ENCODE data around the gene SUPT5H.
A peak's percentile ranks its signal among the peaks of the same experiment; 100 is the strongest.
"Not testable (repeated sequence)": the region's sequence is repeated elsewhere in the genome, so short reads cannot be mapped to it uniquely, and the experiment has no call there.

SUPT5H gene

DNA sequence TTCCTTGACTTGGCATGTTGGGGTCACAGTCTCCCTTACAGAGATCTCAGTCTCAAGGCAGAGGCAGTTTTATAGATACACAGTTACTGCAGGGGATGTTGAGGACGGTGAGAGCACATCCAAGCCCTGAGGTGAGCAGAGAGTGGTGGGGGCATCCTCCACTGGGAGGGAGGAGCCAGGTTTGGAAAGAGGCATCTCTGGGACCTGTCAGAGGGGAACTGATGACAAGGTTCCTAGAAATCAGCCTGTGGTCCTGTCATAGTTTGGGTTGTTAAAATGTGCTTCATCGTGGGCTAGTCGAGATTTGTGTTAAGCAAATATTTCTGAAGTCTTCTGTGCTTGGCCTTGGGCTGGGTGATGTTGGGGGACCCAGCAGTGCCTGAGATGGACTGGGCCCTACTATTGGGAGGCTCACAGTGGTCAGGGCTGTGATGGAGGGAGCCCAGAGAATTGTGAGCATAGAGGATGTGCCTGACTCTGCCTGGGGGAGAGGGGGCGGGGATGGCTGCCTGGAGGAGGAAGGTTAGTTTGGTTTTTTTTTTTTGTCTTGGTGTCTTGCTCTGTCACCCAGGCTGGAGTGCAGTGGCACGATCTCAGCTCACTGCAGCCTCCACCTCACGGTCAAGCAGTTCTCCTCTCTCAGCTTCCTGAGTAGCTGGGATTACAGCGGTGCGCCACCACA is 3.9 kb downstream of the SUPT5H start:
- Mint-ChIP-seq H3K9me3 (no peaks in the 10 kb centered on the region), H3K27me3 (no peaks in the 10 kb centered on the region), H3K4me3 (peak overlapping the region; percentile 100), H3K27ac (peak overlapping the region; percentile 99), H3K4me1 (ENCODE audit: low read depth) (peaks cover 65% of the 10 kb centered on the region), H3K36me3 (ENCODE audit: low read depth) (peaks cover 93% of the 10 kb centered on the region)
- DNase-seq = no peak

DNA sequence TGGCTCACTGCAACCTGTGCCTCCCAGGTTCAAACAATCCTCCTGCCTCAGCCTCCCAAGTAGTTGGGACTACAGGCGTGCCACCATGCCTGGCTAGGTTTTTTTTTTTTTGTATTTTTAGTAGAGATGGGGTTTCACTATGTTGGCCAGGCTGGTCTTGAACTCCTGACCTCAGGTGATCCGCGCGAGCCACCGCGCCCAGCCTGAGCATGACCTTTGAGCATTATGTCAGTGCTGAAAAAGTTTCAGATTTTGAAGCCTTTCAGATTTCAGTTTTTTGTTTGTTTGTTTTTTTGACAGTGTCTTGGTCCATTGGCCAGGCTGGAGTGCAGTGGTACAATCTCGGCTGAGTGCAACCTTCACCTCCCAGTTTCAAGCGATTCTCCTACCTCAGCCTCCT is 5.9 kb downstream of the SUPT5H start:
- Mint-ChIP-seq H3K4me1 (ENCODE audit: low read depth) (peaks cover 68% of the 10 kb centered on the region), H3K36me3 (ENCODE audit: low read depth) (peaks cover 88% of the 10 kb centered on the region), H3K27ac (peak overlapping the region; percentile 88)
- H3K9me3 Mint-ChIP-seq, H3K4me3 Mint-ChIP-seq, H3K27me3 Mint-ChIP-seq, DNase-seq: not testable (repeated sequence)

DNA sequence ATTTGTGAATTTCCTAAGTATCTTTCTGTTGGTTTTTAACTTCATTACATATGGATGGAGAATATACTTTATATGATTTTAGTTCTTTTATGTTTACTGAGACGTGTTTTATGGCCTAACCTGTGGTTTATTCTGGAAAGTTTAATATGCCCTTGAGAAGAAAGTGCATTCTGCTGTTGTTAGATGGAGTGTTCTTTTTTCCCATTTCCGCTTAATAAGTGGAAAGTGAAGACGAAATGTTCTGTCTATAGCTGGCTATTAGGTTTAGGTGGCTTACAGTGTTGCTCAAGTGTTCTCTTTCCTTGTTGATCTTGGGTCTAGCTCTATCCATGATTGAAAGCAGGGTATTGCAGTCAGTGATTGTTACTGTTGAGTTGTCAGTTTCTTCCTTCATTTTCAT is 18.0 kb downstream of the SUPT5H start:
- no peak overlapping the region for H3K4me3 Mint-ChIP-seq
- H3K27me3 Mint-ChIP-seq = no peaks in the 10 kb centered on the region
- peaks cover 86% of the 10 kb centered on the region for H3K36me3 Mint-ChIP-seq (ENCODE audit: low read depth)
- no peaks in the 10 kb centered on the region for H3K4me1 Mint-ChIP-seq (ENCODE audit: low read depth)
- DNase-seq = no peak
- H3K27ac Mint-ChIP-seq = peak overlapping the region; percentile 45
- H3K9me3 Mint-ChIP-seq = no peaks in the 10 kb centered on the region

DNA sequence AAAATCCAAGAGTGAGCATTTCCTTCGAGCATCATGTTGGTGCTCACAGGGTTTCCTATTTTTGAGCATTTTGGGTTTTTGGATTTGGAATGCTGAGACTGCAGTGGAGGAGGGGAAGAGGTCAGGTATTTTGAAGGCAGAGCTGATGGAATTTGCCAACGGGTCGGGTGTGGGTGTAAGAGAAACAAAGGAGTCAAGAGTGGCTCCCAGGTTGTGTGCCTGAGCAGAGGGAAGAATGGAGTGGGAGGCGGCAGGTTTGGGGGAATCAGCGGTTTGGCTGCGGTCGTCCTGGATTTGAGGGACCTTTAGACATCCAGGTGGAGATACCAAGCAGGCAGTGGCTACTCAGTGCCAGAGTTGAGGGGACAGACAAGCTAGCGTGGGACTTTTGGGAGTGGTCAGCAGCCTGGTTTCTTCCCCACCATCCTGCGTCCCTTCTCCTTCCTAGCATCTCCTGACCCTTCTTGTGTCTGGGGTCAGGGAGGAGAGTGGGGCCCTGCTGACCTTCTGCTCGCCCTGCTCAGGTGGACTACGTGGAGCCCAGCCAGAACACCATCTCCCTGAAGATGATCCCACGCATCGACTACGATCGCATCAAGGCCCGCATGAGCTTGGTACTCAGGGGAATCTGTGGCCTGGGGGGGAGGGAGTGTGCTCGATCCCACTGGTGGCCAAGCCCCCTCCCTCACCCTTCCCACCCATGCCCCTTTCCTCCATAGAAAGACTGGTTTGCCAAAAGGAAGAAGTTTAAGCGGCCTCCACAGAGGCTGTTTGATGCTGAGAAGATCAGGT is 20.8 kb downstream of the SUPT5H start:
- no peak overlapping the region for H3K27ac Mint-ChIP-seq
- peaks cover 86% of the 10 kb centered on the region for H3K36me3 Mint-ChIP-seq (ENCODE audit: low read depth)

DNA sequence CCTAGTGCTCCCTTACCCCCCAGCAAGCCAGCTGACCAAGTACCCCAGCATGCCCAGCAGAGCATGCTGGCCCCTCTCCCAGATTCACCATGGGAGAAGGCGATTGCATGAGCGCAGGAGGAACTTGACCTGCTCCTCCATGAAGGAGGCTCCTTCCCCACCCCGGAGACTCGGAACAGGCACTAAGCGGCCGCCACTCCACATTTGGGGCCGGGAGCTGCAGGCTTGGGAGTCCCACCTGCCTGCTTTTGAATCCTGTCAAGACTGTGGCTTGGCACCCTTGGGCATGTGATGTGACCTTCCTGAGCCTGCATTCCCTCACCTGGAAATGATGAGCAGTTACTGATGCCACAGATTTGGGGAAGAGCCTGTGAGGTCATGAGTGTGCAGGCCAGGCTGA is 22.6 kb downstream of the SUPT5H start:
- no peaks in the 10 kb centered on the region for H3K27me3 Mint-ChIP-seq
- peaks cover 33% of the 10 kb centered on the region for H3K4me1 Mint-ChIP-seq (ENCODE audit: low read depth)
- no peak overlapping the region for H3K4me3 Mint-ChIP-seq
- peak overlapping the region; percentile 97 for H3K27ac Mint-ChIP-seq
- H3K36me3 Mint-ChIP-seq (ENCODE audit: low read depth) = peaks cover 91% of the 10 kb centered on the region
- DNase-seq = no peak
- H3K9me3 Mint-ChIP-seq = no peaks in the 10 kb centered on the region

More for the DNA sequence above, 20.8 kb downstream of the SUPT5H start:
- H3K4me1 Mint-ChIP-seq (ENCODE audit: low read depth) = peaks cover 18% of the 10 kb centered on the region
- DNase-seq = no peak
- no peaks in the 10 kb centered on the region for H3K27me3 Mint-ChIP-seq
- no peak overlapping the region for H3K4me3 Mint-ChIP-seq
- H3K9me3 Mint-ChIP-seq = no peaks in the 10 kb centered on the region

DNA sequence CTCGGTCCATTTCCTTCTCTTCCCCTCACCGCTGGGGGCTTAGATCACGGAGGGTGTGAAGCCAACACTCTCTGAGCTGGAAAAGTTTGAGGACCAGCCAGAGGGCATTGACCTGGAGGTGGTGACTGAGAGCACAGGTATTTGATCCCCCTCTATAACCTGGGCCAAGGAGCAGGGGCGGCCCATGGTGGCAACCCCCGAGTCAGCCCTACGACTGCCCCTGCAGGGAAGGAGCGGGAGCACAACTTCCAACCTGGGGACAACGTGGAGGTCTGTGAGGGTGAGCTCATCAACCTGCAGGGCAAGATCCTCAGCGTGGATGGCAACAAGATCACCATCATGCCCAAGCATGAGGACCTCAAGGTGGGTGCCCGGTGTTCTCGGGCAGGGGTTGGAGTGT is 23.7 kb downstream of the SUPT5H start:
- Mint-ChIP-seq H3K9me3 (no peaks in the 10 kb centered on the region), H3K36me3 (ENCODE audit: low read depth) (peaks cover 91% of the 10 kb centered on the region), H3K4me1 (ENCODE audit: low read depth) (peaks cover 33% of the 10 kb centered on the region), H3K4me3 (no peak overlapping the region), H3K27me3 (no peaks in the 10 kb centered on the region), H3K27ac (peak overlapping the region; percentile 97)
- no peak for DNase-seq

DNA sequence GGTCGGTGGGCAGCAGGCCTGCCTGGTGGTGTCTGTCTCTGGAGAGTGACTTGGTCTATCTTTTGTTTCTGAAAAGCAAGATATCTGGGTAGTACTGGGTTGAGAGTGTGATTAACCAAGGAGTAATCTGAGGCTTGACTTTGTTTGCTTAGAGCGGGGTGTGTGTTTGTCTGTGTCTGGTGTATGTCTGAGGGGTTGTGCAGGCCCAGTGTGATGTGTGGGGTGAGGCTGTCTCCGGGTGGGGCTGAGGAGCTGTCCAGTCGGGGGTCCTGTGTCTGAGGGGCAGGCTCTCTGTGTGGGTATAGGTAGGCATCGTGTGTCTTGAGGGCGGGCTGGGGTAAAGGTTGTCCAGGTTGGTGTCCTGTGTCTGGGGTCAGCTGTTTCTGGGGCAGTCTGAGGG is 24.2 kb downstream of the SUPT5H start:
- Mint-ChIP-seq H3K27ac (peak overlapping the region; percentile 97), H3K36me3 (ENCODE audit: low read depth) (peaks cover 94% of the 10 kb centered on the region)

DNA sequence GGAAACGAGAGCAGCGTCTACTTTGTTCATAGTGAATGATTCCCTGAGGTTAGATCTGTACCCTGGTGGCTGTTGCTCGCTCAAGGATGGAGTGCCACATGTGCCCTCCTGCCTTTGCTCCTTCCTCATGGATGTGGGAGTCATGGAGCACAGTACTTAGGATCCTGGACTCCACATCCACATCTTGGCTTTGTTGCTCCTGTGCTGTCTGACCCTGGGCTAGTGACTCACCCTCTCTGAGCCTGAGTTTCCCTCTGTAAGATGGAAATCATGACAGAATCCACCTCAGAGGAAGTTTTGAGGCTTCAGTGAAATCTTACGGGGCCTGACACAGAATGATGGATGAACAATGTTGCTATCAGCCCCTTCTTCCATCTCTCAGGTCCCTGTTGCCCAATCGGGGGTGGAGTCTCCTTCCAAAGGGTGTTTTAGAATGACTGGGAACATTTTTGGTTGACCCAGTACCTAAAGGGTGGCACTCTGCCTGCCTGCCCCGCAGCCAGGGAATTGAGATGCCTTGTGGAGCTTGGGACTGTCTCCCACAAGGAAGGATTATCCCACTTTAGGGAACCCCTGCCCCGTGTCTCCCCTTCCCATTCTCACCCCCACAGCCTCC is 25.4 kb downstream of the SUPT5H start:
- Mint-ChIP-seq H3K27ac (peak overlapping the region; percentile 97), H3K4me1 (ENCODE audit: low read depth) (peaks cover 33% of the 10 kb centered on the region), H3K36me3 (ENCODE audit: low read depth) (peaks cover 94% of the 10 kb centered on the region), H3K4me3 (no peak overlapping the region), H3K27me3 (no peaks in the 10 kb centered on the region), H3K9me3 (no peaks in the 10 kb centered on the region)
- no peak for DNase-seq

More for the DNA sequence above, 24.2 kb downstream of the SUPT5H start:
- Mint-ChIP-seq H3K4me1 (ENCODE audit: low read depth) (peaks cover 33% of the 10 kb centered on the region), H3K4me3 (no peak overlapping the region), H3K27me3 (no peaks in the 10 kb centered on the region), H3K9me3 (no peaks in the 10 kb centered on the region)
- no peak for DNase-seq

DNA sequence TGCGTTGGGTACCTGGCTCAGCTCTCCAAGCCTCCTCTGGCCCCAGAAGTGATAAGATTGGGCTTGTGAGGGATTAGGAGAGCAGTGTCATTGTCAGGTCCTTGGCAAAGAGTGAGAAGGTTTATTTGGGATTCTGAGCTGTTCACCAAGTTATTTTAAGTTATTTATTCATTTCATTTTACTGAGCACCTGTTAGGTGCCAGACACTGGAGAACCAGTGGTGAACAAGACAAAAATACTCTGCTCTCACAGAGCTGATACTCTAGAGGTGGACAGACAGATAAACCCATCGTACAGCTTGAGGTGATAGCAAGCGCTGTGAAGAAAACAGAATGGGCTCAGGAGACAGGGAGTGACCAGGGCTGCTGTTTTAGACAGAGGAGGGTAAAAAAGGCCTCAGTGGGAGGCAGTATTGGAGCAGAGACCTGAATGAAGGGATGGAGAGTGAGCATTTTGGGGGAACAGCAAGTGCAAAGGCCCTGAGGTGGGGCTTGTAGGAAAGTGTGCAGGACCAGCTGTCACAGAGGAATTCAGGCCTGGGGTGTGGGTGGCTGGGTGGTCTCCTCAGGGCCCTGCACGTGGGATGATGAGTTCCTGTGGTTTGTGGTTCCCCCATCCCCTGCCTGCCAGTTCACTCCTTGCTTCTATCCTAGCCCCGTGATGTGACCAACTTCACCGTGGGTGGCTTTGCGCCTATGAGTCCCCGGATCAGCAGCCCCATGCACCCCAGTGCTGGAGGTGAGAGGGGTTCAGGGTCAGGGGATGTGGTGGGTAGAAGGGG is 26.6 kb downstream of the SUPT5H start:
- H3K27ac Mint-ChIP-seq = peak overlapping the region; percentile 97

DNA sequence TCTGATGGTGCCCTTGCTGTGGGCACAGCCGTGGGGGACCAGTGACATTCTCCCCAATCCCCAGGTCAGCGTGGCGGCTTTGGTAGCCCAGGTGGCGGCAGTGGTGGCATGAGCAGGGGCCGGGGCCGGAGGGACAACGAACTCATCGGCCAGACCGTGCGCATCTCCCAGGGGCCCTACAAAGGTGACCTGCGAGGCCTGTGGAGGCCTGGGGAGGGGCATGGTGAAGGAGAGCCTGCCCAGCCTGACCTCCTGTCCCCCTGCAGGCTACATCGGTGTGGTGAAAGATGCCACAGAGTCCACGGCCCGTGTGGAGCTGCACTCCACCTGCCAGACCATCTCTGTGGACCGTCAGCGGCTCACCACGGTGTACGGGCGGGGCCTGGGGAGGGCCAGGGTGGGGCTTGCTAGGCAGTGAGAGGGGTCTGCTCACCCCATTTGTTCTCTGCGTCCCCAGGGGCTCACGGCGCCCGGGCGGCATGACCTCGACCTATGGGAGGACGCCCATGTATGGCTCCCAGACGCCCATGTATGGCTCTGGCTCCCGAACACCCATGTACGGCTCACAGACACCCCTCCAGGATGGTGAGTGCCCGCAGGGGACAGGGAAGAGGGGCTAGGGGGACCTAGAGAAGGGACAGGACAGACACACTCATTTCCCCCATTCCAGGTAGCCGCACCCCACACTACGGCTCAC is 27.5 kb downstream of the SUPT5H start:
- H3K9me3 Mint-ChIP-seq = no peaks in the 10 kb centered on the region
- H3K27ac Mint-ChIP-seq = peak overlapping the region; percentile 97
- DNase-seq = no peak
- no peak overlapping the region for H3K4me3 Mint-ChIP-seq
- peaks cover 96% of the 10 kb centered on the region for H3K36me3 Mint-ChIP-seq (ENCODE audit: low read depth)
- H3K27me3 Mint-ChIP-seq = no peaks in the 10 kb centered on the region
- peaks cover 33% of the 10 kb centered on the region for H3K4me1 Mint-ChIP-seq (ENCODE audit: low read depth)

More for the DNA sequence above, 26.6 kb downstream of the SUPT5H start:
- peaks cover 95% of the 10 kb centered on the region for H3K36me3 Mint-ChIP-seq (ENCODE audit: low read depth)
- H3K4me3 Mint-ChIP-seq = no peak overlapping the region
- no peaks in the 10 kb centered on the region for H3K9me3 Mint-ChIP-seq
- DNase-seq = no peak
- no peaks in the 10 kb centered on the region for H3K27me3 Mint-ChIP-seq
- H3K4me1 Mint-ChIP-seq (ENCODE audit: low read depth) = peaks cover 33% of the 10 kb centered on the region

DNA sequence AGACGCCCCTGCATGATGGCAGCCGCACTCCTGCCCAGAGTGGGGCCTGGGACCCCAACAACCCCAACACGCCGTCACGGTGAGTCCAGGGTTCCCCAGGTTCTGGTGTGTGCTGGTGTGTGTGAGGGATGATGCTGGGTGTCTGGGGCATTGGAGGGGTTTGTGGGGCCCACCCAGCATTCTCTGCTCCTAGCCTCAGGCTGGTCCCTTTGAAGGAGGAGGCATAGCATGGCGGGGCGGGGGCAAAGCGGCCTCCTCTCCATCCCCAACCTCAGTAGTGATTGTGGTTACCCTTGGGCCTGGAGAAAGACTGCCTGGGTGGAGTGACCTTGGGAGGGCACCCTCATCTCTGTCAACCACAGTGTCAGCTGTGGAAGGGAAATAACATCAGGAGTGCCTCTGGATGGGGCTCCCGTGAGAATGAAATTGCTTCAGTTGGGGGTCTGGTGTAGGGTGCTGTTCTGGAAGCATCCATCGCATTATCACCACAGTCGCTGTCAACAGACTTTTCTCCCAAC is 28.1 kb downstream of the SUPT5H start:
- Mint-ChIP-seq H3K36me3 (ENCODE audit: low read depth) (peaks cover 90% of the 10 kb centered on the region), H3K27ac (peak overlapping the region; percentile 47), H3K4me3 (no peak overlapping the region), H3K4me1 (ENCODE audit: low read depth) (peaks cover 33% of the 10 kb centered on the region), H3K9me3 (no peaks in the 10 kb centered on the region), H3K27me3 (no peaks in the 10 kb centered on the region)
- no peak for DNase-seq

DNA sequence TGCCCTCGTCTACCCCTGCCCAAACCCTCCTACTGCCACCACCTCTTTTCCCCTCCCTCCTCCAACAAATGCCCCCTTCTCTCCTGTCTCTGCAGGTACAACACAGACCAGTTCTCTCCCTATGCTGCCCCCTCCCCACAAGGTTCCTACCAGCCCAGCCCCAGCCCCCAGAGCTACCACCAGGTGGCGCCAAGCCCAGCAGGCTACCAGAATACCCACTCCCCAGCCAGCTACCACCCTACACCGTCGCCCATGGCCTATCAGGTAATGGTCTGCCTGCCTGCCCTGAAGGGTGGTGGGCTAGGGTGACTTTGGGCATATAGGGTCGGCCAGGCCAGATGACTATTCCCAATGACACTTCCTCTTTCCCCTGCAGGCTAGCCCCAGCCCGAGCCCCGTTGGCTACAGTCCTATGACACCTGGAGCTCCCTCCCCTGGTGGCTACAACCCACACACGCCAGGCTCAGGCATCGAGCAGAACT is 28.8 kb downstream of the SUPT5H start:
- Mint-ChIP-seq H3K36me3 (ENCODE audit: low read depth) (peaks cover 83% of the 10 kb centered on the region), H3K27me3 (no peaks in the 10 kb centered on the region), H3K4me3 (no peak overlapping the region), H3K9me3 (no peaks in the 10 kb centered on the region), H3K4me1 (ENCODE audit: low read depth) (peaks cover 33% of the 10 kb centered on the region), H3K27ac (peak overlapping the region; percentile 22)
- peak; percentile 81 for DNase-seq

DNA sequence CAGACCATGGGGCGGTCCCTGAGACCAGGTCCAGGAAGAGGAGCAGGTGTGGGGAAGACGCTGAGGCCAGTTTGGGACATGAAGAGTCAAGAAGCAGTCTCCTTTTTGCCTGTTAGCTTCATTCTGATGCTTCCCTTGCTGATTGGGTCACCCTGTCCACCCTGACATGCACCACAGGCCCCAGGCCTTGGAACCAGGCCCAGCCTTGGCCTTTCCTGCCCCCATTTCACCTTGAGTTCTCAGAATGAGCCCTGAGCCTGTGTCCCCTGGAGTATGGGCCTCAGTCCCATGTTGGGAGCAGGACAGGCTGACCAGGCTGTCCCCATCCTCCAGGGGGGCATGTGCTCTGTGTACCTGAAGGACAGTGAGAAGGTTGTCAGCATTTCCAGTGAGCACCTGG is 30.4 kb downstream of the SUPT5H start:
- peaks cover 68% of the 10 kb centered on the region for H3K36me3 Mint-ChIP-seq (ENCODE audit: low read depth)
- H3K4me3 Mint-ChIP-seq = no peak overlapping the region
- peak overlapping the region; percentile 37 for H3K27ac Mint-ChIP-seq
- no peaks in the 10 kb centered on the region for H3K9me3 Mint-ChIP-seq
- DNase-seq = no peak
- no peaks in the 10 kb centered on the region for H3K27me3 Mint-ChIP-seq
- H3K4me1 Mint-ChIP-seq (ENCODE audit: low read depth) = peaks cover 31% of the 10 kb centered on the region

Data from activated T-cell treated with anti-CD3 and anti-CD28 coated beads, Interleukin-2, amount 50 U/mL, for 24 hours (primary cell).